DMS114 treated with DMSO at 0.1 percent for 48 hours (cell line): ENCODE data around the gene RASA3.
"Not testable (repeated sequence)": the region's sequence is repeated elsewhere in the genome, so short reads cannot be mapped to it uniquely, and the experiment has no call there.

Source experiments
- DNase-seq: peaks from one replicate; lab custom pipeline; 2025; ENCODE audit not compliant: unreplicated experiment; lab: John Stamatoyannopoulos, UW

The RASA3 gene

GRCh38 chr13:114025714-114026431, 106.5 kb downstream of the RASA3 start:
- DNase-seq = no peak

DNA sequence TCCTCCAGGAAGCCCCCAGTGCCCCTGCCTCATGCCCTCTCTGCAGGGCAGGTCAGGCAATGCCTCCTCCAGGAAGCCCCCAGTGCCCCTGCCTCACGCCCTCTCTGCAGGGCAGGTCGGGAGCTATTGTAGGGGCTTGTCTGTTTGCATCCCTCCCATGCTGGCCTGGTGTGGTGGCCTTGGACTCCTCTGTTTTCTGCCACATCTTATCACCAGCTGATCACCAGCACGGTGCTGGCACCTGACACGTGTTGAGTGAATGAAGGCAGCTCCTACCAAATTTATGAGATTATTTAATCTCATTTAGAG, 107.1 kb downstream of the RASA3 start:
- no peak for DNase-seq

DNA sequence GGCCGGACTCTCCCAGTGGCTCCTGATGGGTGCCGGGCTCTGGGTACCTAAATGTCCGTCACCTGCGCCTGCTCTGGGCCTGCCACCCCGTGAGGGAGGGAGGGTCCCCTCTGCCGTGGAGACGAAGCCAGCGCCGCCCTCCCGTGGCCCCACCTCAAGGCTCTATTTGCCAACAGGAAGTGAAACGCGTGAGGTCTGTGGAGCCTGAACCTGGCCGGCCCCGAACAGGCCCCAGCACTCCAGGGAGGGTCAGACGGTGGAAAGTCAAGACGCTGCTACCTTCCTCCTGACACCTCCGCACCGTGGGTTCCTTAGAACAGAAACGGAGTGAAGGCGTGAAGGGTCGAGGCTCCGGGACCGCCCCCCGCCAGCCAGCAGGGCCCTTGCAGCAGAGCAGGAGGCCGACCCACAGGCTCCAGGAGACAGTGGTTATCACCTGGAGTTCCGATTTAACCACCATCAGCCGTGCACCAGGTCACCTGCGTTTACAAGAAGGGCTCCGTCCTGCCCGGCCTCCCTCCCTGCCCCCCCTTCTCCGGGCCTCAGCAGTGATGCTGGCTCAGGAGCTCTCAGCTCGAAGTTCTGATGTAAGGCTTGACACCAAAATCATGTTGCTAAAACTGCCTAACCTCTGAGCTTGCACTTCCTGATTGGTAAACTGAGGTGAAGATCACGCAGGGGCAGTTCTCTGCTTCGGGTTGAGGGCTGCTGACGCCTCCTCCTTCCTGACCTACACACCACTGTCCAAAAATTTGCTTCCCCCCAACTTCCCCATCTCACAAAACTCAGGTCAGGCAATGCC, 107.6 kb downstream of the RASA3 start:
- no peak for DNase-seq

DNA sequence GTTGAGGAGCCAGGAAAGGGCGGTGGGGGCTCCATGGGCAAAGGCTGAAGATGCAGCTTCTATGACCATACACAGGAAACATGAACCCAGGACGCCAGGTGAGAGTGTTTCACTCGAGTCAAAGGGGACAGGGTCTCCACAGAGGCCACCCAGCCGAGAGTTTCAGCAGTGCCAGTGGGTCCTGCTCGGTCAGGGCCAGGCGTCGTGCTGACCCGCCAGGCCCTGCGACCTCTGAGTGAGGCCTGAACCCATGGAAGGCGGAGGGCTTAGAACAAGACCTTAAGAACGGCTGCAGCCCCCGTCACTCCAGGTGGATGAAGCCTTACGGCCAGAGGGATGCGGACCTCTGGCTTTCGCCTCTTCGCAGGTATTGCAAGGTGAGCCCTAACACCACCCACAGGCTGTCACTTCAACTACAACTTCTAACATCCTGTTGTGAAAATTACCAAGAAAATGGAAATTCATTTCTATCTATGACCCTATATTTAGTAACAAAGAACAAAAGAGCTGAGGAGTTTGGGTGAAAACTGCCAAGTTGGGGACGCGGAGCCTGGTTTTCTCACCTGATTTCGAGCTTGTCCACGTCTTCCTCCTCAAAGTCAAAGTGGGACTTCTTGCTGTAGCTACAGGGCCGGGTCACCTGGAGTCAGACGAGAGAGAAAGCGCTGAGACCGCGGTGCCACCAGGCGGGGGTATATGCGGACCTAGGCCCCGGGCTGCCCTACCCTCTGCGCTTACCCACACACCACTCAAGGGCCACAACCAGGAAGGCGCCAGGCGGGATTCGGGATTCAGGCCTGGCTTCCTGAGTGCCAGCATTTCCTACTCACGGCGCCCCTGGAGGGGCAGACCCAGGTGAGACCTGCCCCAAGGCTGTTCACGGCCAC, 108.5 kb downstream of the RASA3 start:
- DNase-seq = no peak

DNA sequence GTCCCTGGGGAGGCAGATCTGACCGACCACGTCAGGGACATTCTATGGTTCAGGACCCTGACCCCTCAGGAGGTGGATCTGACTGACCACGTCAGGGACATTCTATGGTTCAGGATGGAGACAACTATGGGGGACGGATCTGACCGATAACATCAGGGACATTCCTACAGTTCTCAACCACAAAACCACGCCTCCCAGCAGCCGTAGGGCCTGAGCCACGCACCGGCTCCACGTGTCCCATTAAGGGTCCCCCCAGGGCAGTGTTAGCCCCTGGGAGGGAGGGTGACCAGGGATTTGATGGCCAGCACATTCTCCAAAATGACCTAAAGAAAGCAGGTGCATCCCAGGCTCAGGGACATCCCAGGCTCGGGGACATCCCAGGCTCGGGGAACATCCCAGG, 109.5 kb downstream of the RASA3 start:
- DNase-seq = no peak

DNA sequence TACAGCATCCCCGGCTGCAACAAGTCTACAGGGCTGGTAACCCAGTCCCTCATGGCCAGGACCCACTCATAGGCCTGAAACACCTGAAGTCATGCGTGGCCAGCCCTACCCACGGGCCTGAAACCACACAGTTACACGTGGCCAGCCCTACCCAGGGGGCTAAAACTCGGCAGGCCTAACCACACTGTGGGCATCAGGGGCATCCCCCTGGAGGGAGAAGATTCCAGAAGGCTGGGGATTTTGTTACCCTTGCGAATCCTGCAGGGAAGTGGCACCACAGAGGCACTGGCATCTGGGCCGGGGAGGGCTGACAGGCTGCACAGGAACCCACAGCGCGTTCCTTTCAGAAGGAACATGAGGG, 110.1 kb downstream of the RASA3 start:
- no peak for DNase-seq

DNA sequence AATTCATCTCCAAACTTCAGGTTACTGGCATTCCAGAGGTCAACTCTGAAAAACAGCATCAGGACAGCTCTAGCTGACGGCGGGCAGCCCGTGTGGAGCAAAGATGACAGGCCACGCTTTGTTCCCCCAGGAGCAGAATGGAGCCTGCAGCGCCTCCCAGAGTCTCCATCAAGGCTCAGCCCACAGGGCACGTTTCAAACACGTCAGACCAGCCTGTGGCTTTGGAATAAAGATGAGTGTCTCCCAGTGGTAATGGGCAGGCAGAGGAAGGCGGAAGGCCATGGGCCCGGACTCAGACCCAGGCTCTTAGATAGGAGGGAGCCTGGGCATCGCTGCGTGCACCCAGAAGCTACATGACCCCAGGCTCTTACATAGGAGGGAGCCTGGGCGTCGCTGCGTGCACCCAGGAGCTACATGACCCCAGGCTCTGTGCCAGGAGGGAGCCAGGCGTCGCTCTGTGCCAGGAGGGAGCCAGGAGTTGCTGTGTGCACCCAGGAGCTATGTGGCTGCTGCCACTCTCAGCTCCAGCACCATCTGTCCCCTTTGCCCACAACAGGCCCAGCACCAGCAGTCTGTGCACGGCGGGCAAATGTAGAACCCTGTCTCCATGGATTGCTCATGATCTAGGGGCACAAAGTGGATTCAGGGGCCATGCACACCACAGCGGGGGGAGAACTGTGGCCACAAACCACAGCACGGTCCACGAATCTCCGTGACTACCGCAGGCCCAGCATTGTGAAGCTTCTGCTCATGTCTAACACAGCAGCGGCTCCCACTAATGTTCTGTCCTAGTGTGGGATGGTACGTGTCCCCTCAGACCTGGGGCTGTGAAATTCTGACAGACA, 110.7 kb downstream of the RASA3 start:
- no peak for DNase-seq

GRCh38 chr13:114020750-114021463, 111.5 kb downstream of the RASA3 start:
- DNase-seq = no peak

DNA sequence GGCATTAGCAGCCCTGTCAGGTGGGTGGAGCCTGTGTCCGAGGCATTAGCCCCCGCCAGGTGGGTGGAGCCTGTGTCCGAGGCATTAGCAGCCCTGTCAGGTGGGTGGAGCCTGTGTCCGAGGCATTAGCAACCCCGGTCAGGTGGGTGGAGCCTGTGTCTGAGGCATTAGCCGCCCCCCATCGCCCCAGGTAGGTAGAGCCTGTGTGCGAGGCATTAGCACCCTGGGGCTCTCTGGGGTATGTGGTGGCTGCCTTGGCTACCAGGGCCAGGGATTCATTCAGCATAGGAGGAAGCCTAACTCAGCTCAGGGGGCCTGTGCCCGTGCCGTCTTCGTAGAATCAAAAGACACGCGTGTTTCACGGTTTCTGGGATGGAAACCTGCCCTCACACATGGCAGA, 112.3 kb downstream of the RASA3 start:
- DNase-seq = not testable (repeated sequence)

GRCh38 chr13:114019367-114019766, 113.1 kb downstream of the RASA3 start:
- DNase-seq = no peak

DNA sequence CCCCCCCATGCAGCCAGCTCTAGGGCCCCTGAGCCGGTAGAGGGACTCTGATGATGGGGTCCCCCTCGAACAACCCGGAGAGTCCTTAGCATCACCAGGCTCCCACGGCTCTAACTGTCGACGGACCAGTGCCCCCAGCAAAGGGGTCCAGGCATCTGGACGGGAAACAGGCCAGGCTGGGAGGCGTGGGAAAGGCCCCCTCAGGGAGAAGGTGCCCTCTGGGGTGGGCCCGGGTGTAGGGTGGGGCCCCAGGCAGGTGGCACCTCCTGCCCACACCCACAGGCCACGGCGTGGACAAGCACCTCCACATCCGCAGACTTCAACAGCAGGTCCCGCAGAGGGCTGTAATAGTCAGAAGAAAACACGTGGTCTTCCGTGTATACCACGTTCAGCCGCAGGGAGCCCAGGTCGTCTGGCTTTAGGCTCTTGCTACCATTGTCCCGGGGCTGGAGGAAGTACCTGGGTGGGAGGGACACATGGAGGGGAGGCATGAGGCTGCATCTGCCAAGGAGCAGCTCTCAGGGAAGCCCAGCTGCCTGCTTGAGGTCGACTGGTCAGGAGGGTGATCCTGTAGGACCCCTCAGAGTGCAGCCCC, 113.9 kb downstream of the RASA3 start:
- DNase-seq = no peak

DNA sequence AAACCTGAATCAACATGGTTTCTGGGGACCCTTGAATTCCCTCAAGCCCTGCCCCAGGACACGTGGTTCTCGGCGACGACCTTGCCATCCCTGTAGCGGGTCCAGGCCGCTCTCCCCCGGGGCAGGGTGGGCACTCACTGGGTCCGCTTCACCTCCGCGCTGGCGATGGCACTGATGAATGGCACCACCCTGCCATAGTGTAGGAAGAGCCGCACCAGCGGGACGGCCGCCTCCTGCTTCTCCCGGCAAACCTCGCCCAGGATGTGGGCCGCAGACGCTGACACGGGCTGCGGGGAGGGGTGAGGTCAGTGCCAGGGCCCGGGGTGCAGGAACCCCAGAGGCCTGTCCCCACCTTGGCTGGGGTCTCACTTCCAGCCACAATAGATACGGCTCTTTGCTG, 114.5 kb downstream of the RASA3 start:
- DNase-seq = no peak

DNA sequence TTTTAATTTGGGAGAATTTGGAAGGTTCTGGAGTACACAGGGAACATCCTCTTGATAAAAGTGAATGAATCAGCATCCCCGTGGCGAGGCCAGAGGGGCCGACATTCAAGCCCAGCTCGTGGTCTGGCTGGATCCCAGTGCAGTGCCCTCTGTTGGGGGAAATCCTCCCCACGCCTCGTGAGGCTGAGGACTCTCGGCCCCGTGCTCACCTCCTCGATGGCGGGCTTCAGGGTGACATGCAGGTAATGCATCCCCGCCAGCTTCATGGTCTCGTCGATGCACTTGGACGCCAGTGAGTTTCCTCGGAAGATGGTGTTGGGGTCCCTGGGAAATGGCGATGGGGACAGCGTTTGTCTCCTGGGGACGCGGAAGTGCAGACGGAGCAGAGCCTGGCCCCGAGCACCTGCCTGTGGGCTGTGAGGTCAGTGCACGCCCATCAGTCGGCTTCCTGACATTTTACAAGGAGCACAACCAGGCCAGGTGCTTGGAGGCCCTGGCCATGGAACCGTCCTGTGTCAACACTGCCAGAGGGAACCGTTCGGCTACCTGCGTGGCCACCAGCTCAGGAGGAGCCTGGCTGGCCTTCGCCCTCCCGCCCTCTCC, 115.3 kb downstream of the RASA3 start:
- DNase-seq = no peak

DNA sequence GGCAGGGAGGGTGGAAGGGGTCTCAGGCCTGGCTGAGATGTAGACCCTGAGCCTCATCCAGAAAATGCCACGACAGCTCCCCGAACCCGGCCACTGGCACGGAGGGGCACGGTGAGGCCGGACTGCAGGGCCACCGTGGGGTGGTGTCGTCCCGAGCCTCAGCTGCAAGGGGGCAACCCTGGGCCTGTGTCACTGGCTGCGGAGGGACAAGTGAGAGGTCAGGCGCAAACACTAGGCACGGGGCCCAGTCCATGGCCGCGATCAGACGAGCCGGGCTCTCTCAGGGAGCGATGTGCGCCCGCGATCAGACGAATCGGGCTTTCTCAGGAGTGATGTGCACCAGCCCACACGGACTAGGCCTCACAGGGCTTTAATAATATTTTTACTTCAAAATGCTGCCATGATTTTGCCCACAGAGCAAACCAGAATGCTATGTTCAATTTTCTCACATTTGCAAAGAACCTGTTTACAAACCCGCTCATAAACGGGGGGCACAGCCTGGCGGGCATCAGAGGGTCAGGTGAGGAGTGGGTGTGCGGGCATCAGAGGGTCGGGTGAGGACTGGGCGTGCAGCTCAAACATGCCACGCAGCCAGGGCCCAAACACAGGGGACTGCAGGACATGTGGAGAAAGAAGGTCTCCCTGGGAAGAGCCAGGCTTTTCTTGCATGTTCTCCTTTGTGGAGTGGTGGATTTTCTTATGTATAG, 115.9 kb downstream of the RASA3 start:
- DNase-seq = no peak

GRCh38 chr13:114015969-114016295, 116.5 kb downstream of the RASA3 start:
- no peak for DNase-seq

GRCh38 chr13:114015111-114015968, 117.1 kb downstream of the RASA3 start:
- no peak for DNase-seq

GRCh38 chr13:114013952-114014629, 118.3 kb downstream of the RASA3 start:
- no peak for DNase-seq

DNA sequence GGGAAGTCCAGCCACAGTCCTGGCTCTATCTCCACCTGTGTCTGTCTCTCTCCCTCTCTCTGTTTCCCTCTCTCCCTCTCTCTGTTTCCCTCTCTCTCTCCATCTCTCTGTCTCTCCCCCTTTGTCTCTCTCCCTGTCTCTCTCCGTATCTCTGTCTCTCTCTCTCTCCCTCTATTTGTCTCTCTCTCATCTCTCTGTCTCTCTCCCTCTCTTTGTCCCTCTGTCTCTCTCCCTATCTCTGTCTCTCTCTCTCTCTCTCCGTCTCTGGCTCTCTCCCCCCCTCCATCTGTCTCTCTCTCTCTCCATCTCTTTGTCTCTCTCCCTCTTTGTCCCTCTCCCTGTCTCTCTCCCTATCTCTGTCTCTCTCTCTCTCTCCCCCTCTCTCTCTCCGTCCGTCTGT, 119.1 kb downstream of the RASA3 start:
- no peak for DNase-seq
